Stimulated activated memory B cell treated with anti-CD40 and anti-IgM and Interleukin-4, amounts not matched to agents 10 μg/mL and 1 μg/mL and 100 μg/mL, for 72 hours (primary cell): ENCODE results near the gene PIK3R2.
"Not testable (repeated sequence)": the region's sequence is repeated elsewhere in the genome, so short reads cannot be mapped to it uniquely, and the experiment has no call there.

Experiments used
- ATAC-seq: fragments of 150-1000 bp; cut with Tn5 transposase; 2 replicates; pipeline ENCODE4 v1.10.0; 2021
- H3K27ac Mint-ChIP-seq: one replicate; pipeline ENCODE4 v1.8.0; 2022; ENCODE audit warnings: mild to moderate bottlenecking, mixed read lengths
- H3K27me3 Mint-ChIP-seq: one replicate; pipeline ENCODE4 v1.8.0; 2022; ENCODE audit warnings: mixed read lengths
- H3K36me3 Mint-ChIP-seq: one replicate; pipeline ENCODE4 v1.8.0; 2022; ENCODE audit warnings: mixed read lengths
- H3K4me1 Mint-ChIP-seq: one replicate; pipeline ENCODE4 v1.8.0; 2022; ENCODE audit warnings: mixed read lengths
- H3K4me3 Mint-ChIP-seq: one replicate; pipeline ENCODE4 v1.8.0; 2022; ENCODE audit warnings: mild to moderate bottlenecking, moderate library complexity, mixed read lengths
- H3K9me3 Mint-ChIP-seq: one replicate; pipeline ENCODE4 v1.8.0; 2022; ENCODE audit warnings: mixed read lengths

The PIK3R2 gene

GRCh38 chr19:18152817-18153555, at the start of gene PIK3R2:
Gene PIK3R2, plus strand, starts transcription at chr19:18153163. Its CDS starts 2,717 bp downstream, at chr19:18155880.
- H3K4me3 Mint-ChIP-seq: peak within 1 kb of the TSS; percentile 91
- H3K27ac Mint-ChIP-seq: peak within 1 kb of the TSS; percentile 97
- peaks cover 43% of the 10 kb centered on the region for H3K4me1 Mint-ChIP-seq
- no peaks in the 10 kb centered on the region for H3K27me3 Mint-ChIP-seq
- ATAC-seq: peak; percentile 91
- no peaks in the 10 kb centered on the region for H3K9me3 Mint-ChIP-seq
- peaks cover 11% of the 10 kb centered on the region for H3K36me3 Mint-ChIP-seq

- Mint-ChIP-seq H3K4me3 (peak overlapping the region; percentile 75), H3K4me1 (peaks cover 78% of the 10 kb centered on the region), H3K36me3 (peaks cover 36% of the 10 kb centered on the region), H3K27ac (peak overlapping the region; percentile 72), H3K27me3 (no peaks in the 10 kb centered on the region), H3K9me3 (no peaks in the 10 kb centered on the region)
- ATAC-seq: no peak
These were observed 48.2 kb upstream of the PIK3R2 start for GRCh38 chr19:18104793-18105131.

GRCh38 chr19:18105259-18105658, 47.7 kb upstream of the PIK3R2 start:
- Mint-ChIP-seq H3K4me1 (peaks cover 73% of the 10 kb centered on the region), H3K36me3 (peaks cover 33% of the 10 kb centered on the region)
- not testable (repeated sequence) for ATAC-seq, H3K27ac Mint-ChIP-seq, H3K27me3 Mint-ChIP-seq, H3K4me3 Mint-ChIP-seq, H3K9me3 Mint-ChIP-seq

- peak overlapping the region; percentile 77 for H3K27ac Mint-ChIP-seq
These were observed 45.7 kb upstream of the PIK3R2 start for GRCh38 chr19:18107235-18107634.

GRCh38 chr19:18108897-18109296, 44.1 kb upstream of the PIK3R2 start:
- peaks cover 22% of the 10 kb centered on the region for H3K36me3 Mint-ChIP-seq
- H3K27ac Mint-ChIP-seq: peak overlapping the region; percentile 77
- no peaks in the 10 kb centered on the region for H3K27me3 Mint-ChIP-seq

More at GRCh38 chr19:18107235-18107634, 45.7 kb upstream of the PIK3R2 start:
- ATAC-seq: no peak
- peaks cover 25% of the 10 kb centered on the region for H3K36me3 Mint-ChIP-seq
- H3K9me3 Mint-ChIP-seq: no peaks in the 10 kb centered on the region
- H3K27me3 Mint-ChIP-seq: no peaks in the 10 kb centered on the region
- H3K4me1 Mint-ChIP-seq: peaks cover 68% of the 10 kb centered on the region
- H3K4me3 Mint-ChIP-seq: no peak overlapping the region

GRCh38 chr19:18109341-18109732, 43.6 kb upstream of the PIK3R2 start:
- ATAC-seq: peak; percentile 17
- Mint-ChIP-seq H3K27me3 (no peaks in the 10 kb centered on the region), H3K4me3 (peak overlapping the region; percentile 70), H3K36me3 (peaks cover 23% of the 10 kb centered on the region), H3K27ac (peak overlapping the region; percentile 77), H3K4me1 (peaks cover 71% of the 10 kb centered on the region), H3K9me3 (no peaks in the 10 kb centered on the region)

More at GRCh38 chr19:18108897-18109296, 44.1 kb upstream of the PIK3R2 start:
- no peak for ATAC-seq
- Mint-ChIP-seq H3K9me3 (no peaks in the 10 kb centered on the region), H3K4me3 (peak overlapping the region; percentile 70), H3K4me1 (peaks cover 71% of the 10 kb centered on the region)

GRCh38 chr19:18109733-18110608, 43.0 kb upstream of the PIK3R2 start:
- Mint-ChIP-seq H3K4me3 (peak overlapping the region; percentile 73), H3K4me1 (peaks cover 70% of the 10 kb centered on the region), H3K27me3 (no peaks in the 10 kb centered on the region), H3K9me3 (no peaks in the 10 kb centered on the region), H3K27ac (peak overlapping the region; percentile 77), H3K36me3 (peaks cover 30% of the 10 kb centered on the region)
- peak; percentile 75 for ATAC-seq

- Mint-ChIP-seq H3K27ac (peak overlapping the region; percentile 77), H3K36me3 (peaks cover 37% of the 10 kb centered on the region), H3K4me1 (peaks cover 72% of the 10 kb centered on the region), H3K9me3 (no peaks in the 10 kb centered on the region), H3K27me3 (no peaks in the 10 kb centered on the region), H3K4me3 (peak overlapping the region; percentile 73)
- ATAC-seq: peak; percentile 15
These were observed 42.2 kb upstream of the PIK3R2 start for GRCh38 chr19:18110609-18111232.

- no peaks in the 10 kb centered on the region for H3K27me3 Mint-ChIP-seq
- no peaks in the 10 kb centered on the region for H3K9me3 Mint-ChIP-seq
- no peak overlapping the region for H3K4me3 Mint-ChIP-seq
- H3K4me1 Mint-ChIP-seq: peaks cover 70% of the 10 kb centered on the region
- H3K36me3 Mint-ChIP-seq: peaks cover 30% of the 10 kb centered on the region
- H3K27ac Mint-ChIP-seq: no peak overlapping the region
- peak; percentile 37 for ATAC-seq
These were observed 39.9 kb upstream of the PIK3R2 start for GRCh38 chr19:18112989-18113478.

GRCh38 chr19:18113827-18114226, 39.1 kb upstream of the PIK3R2 start:
- H3K4me3 Mint-ChIP-seq: no peak overlapping the region
- peaks cover 70% of the 10 kb centered on the region for H3K4me1 Mint-ChIP-seq
- H3K27ac Mint-ChIP-seq: no peak overlapping the region
- H3K27me3 Mint-ChIP-seq: no peaks in the 10 kb centered on the region
- H3K9me3 Mint-ChIP-seq: no peaks in the 10 kb centered on the region
- ATAC-seq: no peak
- H3K36me3 Mint-ChIP-seq: peaks cover 30% of the 10 kb centered on the region

GRCh38 chr19:18114483-18114882, 38.5 kb upstream of the PIK3R2 start:
- Mint-ChIP-seq H3K9me3 (no peaks in the 10 kb centered on the region), H3K36me3 (peaks cover 30% of the 10 kb centered on the region), H3K27me3 (no peaks in the 10 kb centered on the region), H3K27ac (no peak overlapping the region), H3K4me1 (peaks cover 70% of the 10 kb centered on the region), H3K4me3 (no peak overlapping the region)
- ATAC-seq: no peak

- no peaks in the 10 kb centered on the region for H3K27me3 Mint-ChIP-seq
- no peak overlapping the region for H3K27ac Mint-ChIP-seq
- no peaks in the 10 kb centered on the region for H3K9me3 Mint-ChIP-seq
- no peak for ATAC-seq
- peaks cover 27% of the 10 kb centered on the region for H3K36me3 Mint-ChIP-seq
- H3K4me1 Mint-ChIP-seq: peaks cover 65% of the 10 kb centered on the region
- H3K4me3 Mint-ChIP-seq: peak overlapping the region; percentile 68
These were observed 35.6 kb upstream of the PIK3R2 start for GRCh38 chr19:18117364-18117691.

GRCh38 chr19:18117692-18118378, 35.1 kb upstream of the PIK3R2 start:
- Mint-ChIP-seq H3K9me3 (no peaks in the 10 kb centered on the region), H3K4me1 (peaks cover 60% of the 10 kb centered on the region), H3K4me3 (peak overlapping the region; percentile 75), H3K36me3 (peaks cover 30% of the 10 kb centered on the region), H3K27ac (peak overlapping the region; percentile 83), H3K27me3 (no peaks in the 10 kb centered on the region)
- ATAC-seq: peak; percentile 95

GRCh38 chr19:18118420-18119012, 34.4 kb upstream of the PIK3R2 start:
- Mint-ChIP-seq H3K4me1 (peaks cover 53% of the 10 kb centered on the region), H3K27ac (peak overlapping the region; percentile 83), H3K27me3 (no peaks in the 10 kb centered on the region), H3K4me3 (peak overlapping the region; percentile 75), H3K9me3 (no peaks in the 10 kb centered on the region), H3K36me3 (peaks cover 34% of the 10 kb centered on the region)
- ATAC-seq: no peak
